ENCODE data around the gene GBE1.

Gene GBE1

GRCh38 chr3:81612768-81613167 is 148.7 kb downstream of the GBE1 start:
- Histone ChIP-seq H3K4me3 (no peak overlapping the region), H3K9me3 (replicated peaks in 1 of 11) (no peaks in the 10 kb centered on the region), H3K27ac (no peak overlapping the region), H3K4me2 (no peak overlapping the region), H3K27me3 (no peaks in the 10 kb centered on the region), H3K9ac (no peak overlapping the region), H4K20me1 (peaks cover 0 to 13% (median 0%) of the 10 kb centered on the region in 11 experiments; a peak in 3 of 22 replicates), H3K36me3 (peaks cover 14 to 73% (median 42%) of the 10 kb centered on the region in 11 experiments; a peak in 19 of 22 replicates), H3K4me1 (no peaks in the 10 kb centered on the region)
- no peak for TF ChIP-seq Cebpa-rat (IDR thresholded peaks at IDR 0.05)

GRCh38 chr3:81602781-81603180 is 158.7 kb downstream of the GBE1 start:
- no peak for TF ChIP-seq Cebpa-rat (IDR thresholded peaks at IDR 0.05)
- H3K4me1 ChIP-seq = no peaks in the 10 kb centered on the region
- peaks cover 0 to 32% (median 0%) of the 10 kb centered on the region in 11 experiments; a peak in 5 of 22 replicates for H4K20me1 ChIP-seq
- peaks cover 0 to 40% (median 18%) of the 10 kb centered on the region in 11 experiments; a peak in 15 of 22 replicates for H3K36me3 ChIP-seq
- H3K9me3 ChIP-seq (replicated peaks in 1 of 11) = no peaks in the 10 kb centered on the region
- H3K4me3 ChIP-seq = no peak overlapping the region
- no peaks in the 10 kb centered on the region for H3K27me3 ChIP-seq
- no peak overlapping the region for H3K9ac ChIP-seq
- H3K27ac ChIP-seq = no peak overlapping the region
- H3K4me2 ChIP-seq = no peak overlapping the region

DNA sequence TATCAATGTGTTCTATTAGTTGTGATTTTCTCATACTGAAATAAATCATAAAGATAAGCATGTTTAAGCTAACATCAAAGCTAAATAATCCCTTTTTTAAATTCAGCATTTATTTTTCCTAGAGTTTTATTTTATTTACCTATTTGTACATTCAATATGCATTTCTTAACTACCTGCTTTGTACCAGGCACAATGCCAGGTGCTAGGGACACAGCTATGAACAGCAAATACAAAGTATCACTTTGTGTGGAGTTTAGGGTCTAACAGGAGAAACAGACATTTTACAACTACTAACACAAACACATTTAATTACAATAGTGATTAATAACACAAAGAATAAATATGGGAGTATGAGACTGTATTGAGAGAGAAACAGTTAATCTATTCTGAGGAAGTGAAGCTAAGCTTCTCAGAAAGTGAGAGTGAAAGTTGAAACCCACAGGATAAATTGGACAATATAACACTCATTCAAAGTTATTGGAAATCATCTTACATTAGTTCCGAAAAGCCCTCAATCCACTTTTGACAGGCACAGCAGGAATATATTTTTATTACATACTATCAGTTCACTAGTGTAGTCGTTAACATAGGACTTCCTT is 159.6 kb downstream of the GBE1 start:
- H3K9ac ChIP-seq = no peak overlapping the region
- no peak overlapping the region for H3K4me3 ChIP-seq
- H3K9me3 ChIP-seq (replicated peaks in 1 of 11) = no peaks in the 10 kb centered on the region
- peaks cover 0 to 37% (median 12%) of the 10 kb centered on the region in 11 experiments; a peak in 14 of 22 replicates for H3K36me3 ChIP-seq
- no peaks in the 10 kb centered on the region for H3K27me3 ChIP-seq
- H3K4me2 ChIP-seq = no peak overlapping the region
- peaks cover 0 to 32% (median 0%) of the 10 kb centered on the region in 11 experiments; a peak in 5 of 22 replicates for H4K20me1 ChIP-seq
- no peaks in the 10 kb centered on the region for H3K4me1 ChIP-seq
- no peak for TF ChIP-seq Cebpa-rat (IDR thresholded peaks at IDR 0.05)
- H3K27ac ChIP-seq = no peak overlapping the region

GRCh38 chr3:81592101-81592500 is 169.3 kb downstream of the GBE1 start:
- H3K4me3 ChIP-seq = no peak overlapping the region
- H3K4me2 ChIP-seq = no peak overlapping the region
- H4K20me1 ChIP-seq = no peaks in the 10 kb centered on the region
- H3K4me1 ChIP-seq = no peaks in the 10 kb centered on the region
- no peaks in the 10 kb centered on the region for H3K9me3 ChIP-seq (replicated peaks in 1 of 11)
- H3K36me3 ChIP-seq = peaks cover 31 to 78% (median 53%) of the 10 kb centered on the region in 11 experiments
- H3K27me3 ChIP-seq = no peaks in the 10 kb centered on the region
- H3K9ac ChIP-seq = no peak overlapping the region
- no peak overlapping the region for H3K27ac ChIP-seq
- TF ChIP-seq Cebpa-rat (IDR thresholded peaks at IDR 0.05) = no peak

GRCh38 chr3:81585937-81586336 is 175.5 kb downstream of the GBE1 start:
- H3K4me2 ChIP-seq = no peak overlapping the region
- H3K9ac ChIP-seq = no peak overlapping the region
- H4K20me1 ChIP-seq = no peaks in the 10 kb centered on the region
- TF ChIP-seq Cebpa-rat (IDR thresholded peaks at IDR 0.05) = no peak
- peaks cover 0 to 8% (median 6%) of the 10 kb centered on the region in 10 experiments; a peak in 11 of 20 replicates for H3K4me1 ChIP-seq
- H3K9me3 ChIP-seq (replicated peaks in 1 of 11) = no peaks in the 10 kb centered on the region
- no peak overlapping the region for H3K27ac ChIP-seq
- peaks cover 16 to 88% (median 45%) of the 10 kb centered on the region in 11 experiments; a peak in 20 of 22 replicates for H3K36me3 ChIP-seq
- H3K27me3 ChIP-seq = no peaks in the 10 kb centered on the region
- H3K4me3 ChIP-seq = no peak overlapping the region

DNA sequence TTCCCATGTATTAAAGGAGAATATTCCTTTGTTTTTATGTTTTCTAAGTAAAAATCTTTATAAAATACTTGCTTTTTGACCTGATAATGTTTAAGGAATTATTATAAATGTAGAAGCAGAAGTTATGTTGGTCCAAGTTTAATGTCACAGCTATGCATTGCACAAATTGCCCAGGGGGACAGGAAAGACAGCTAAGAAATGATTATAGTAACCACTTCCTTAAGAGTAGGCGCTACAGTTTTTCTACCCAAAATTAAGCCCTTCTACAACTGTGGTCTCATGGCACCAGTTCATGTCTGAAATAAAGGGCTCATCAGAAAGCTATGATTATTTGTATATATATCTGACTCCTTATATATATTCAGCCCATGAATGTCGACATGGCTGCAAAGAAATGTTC is 176.4 kb downstream of the GBE1 start:
- peak overlapping the region in 5 of 11 experiments; percentile 2 to 44 (median 13); a peak in 5 of 22 replicates for H3K4me2 ChIP-seq
- H3K27ac ChIP-seq = no peak overlapping the region
- TF ChIP-seq Cebpa-rat (IDR thresholded peaks at IDR 0.05) = no peak

GRCh38 chr3:81581966-81582599 is 179.4 kb downstream of the GBE1 start:
- Histone ChIP-seq H3K4me3 (no peak overlapping the region), H3K36me3 (peaks cover 24 to 79% (median 44%) of the 10 kb centered on the region in 11 experiments; a peak in 21 of 22 replicates), H3K4me1 (peaks cover 0 to 8% (median 6%) of the 10 kb centered on the region in 10 experiments; a peak in 11 of 20 replicates), H3K4me2 (no peak overlapping the region), H3K27ac (no peak overlapping the region), H3K9me3 (replicated peaks in 1 of 11) (no peaks in the 10 kb centered on the region), H3K9ac (no peak overlapping the region), H4K20me1 (no peaks in the 10 kb centered on the region), H3K27me3 (no peaks in the 10 kb centered on the region)
- no peak for TF ChIP-seq Cebpa-rat (IDR thresholded peaks at IDR 0.05)

More for the DNA sequence above, 176.4 kb downstream of the GBE1 start:
- H3K27me3 ChIP-seq = no peaks in the 10 kb centered on the region
- no peak overlapping the region for H3K9ac ChIP-seq
- H3K36me3 ChIP-seq = peaks cover 15 to 88% (median 44%) of the 10 kb centered on the region in 11 experiments; a peak in 20 of 22 replicates
- peaks cover 0 to 8% (median 6%) of the 10 kb centered on the region in 10 experiments; a peak in 11 of 20 replicates for H3K4me1 ChIP-seq
- H3K9me3 ChIP-seq (replicated peaks in 1 of 11) = no peaks in the 10 kb centered on the region
- no peaks in the 10 kb centered on the region for H4K20me1 ChIP-seq
- H3K4me3 ChIP-seq = no peak overlapping the region

GRCh38 chr3:81580355-81580754 is 181.1 kb downstream of the GBE1 start:
- Histone ChIP-seq H3K9ac (no peak overlapping the region), H3K36me3 (peaks cover 25 to 70% (median 41%) of the 10 kb centered on the region in 11 experiments; a peak in 21 of 22 replicates), H3K4me3 (no peak overlapping the region), H3K9me3 (replicated peaks in 1 of 11) (no peaks in the 10 kb centered on the region), H3K27ac (no peak overlapping the region), H3K27me3 (no peaks in the 10 kb centered on the region), H3K4me2 (no peak overlapping the region), H4K20me1 (no peaks in the 10 kb centered on the region; a peak in 1 of 22 replicates), H3K4me1 (peaks cover 0 to 5% (median 4%) of the 10 kb centered on the region in 10 experiments; a peak in 11 of 20 replicates)
- TF ChIP-seq Cebpa-rat (IDR thresholded peaks at IDR 0.05) = no peak

GRCh38 chr3:81579744-81580143 is 181.7 kb downstream of the GBE1 start:
- no peak for TF ChIP-seq Cebpa-rat (IDR thresholded peaks at IDR 0.05)
- Histone ChIP-seq H3K9me3 (replicated peaks in 1 of 11) (no peaks in the 10 kb centered on the region), H3K4me2 (no peak overlapping the region), H3K36me3 (peaks cover 28 to 70% (median 44%) of the 10 kb centered on the region in 11 experiments), H3K27me3 (no peaks in the 10 kb centered on the region), H3K4me1 (no peaks in the 10 kb centered on the region), H3K9ac (no peak overlapping the region), H3K27ac (no peak overlapping the region), H4K20me1 (no peaks in the 10 kb centered on the region; a peak in 1 of 22 replicates), H3K4me3 (no peak overlapping the region)
